Measurements from ENCODE around the gene PDE10A.

PDE10A gene

GRCh38 chr6:165655191-165655590 is 7.8 kb downstream of the PDE10A start:
- DNase-seq (ENCODE audit: low spot score): no peak

GRCh38 chr6:165654144-165654543 is 8.9 kb downstream of the PDE10A start:
- no peak for DNase-seq (ENCODE audit: low spot score)

- DNase-seq (ENCODE audit: low spot score): no peak
Observed at GRCh38 chr6:165653607-165654006, 9.4 kb downstream of the PDE10A start.

GRCh38 chr6:165653196-165653595 is 9.8 kb downstream of the PDE10A start:
- DNase-seq (ENCODE audit: low spot score): no peak

GRCh38 chr6:165652766-165653165 is 10.3 kb downstream of the PDE10A start:
- DNase-seq (ENCODE audit: low spot score): no peak

- DNase-seq (ENCODE audit: low spot score): no peak
Observed at GRCh38 chr6:165649166-165650137, 13.6 kb downstream of the PDE10A start.

GRCh38 chr6:165647041-165647440 is 16.0 kb downstream of the PDE10A start:
- no peak for DNase-seq (ENCODE audit: low spot score)

GRCh38 chr6:165645919-165646318 is 17.1 kb downstream of the PDE10A start:
- no peak for DNase-seq (ENCODE audit: low spot score)

- no peak for DNase-seq (ENCODE audit: low spot score)
Observed at GRCh38 chr6:165644586-165645266, 18.3 kb downstream of the PDE10A start.

- no peak for DNase-seq (ENCODE audit: low spot score)
Observed at GRCh38 chr6:165643015-165643414, 20.0 kb downstream of the PDE10A start.

GRCh38 chr6:165641672-165642156 is 21.3 kb downstream of the PDE10A start:
- DNase-seq (ENCODE audit: low spot score): no peak

- no peak for DNase-seq (ENCODE audit: low spot score)
Observed at GRCh38 chr6:165640806-165641205, 22.2 kb downstream of the PDE10A start.

- no peak for DNase-seq (ENCODE audit: low spot score)
Observed at GRCh38 chr6:165638530-165638929, 24.5 kb downstream of the PDE10A start.

GRCh38 chr6:165637586-165637985 is 25.5 kb downstream of the PDE10A start:
- no peak for DNase-seq (ENCODE audit: low spot score)

- DNase-seq (ENCODE audit: low spot score): no peak
Observed at GRCh38 chr6:165636402-165637048, 26.5 kb downstream of the PDE10A start.

GRCh38 chr6:165635965-165636364 is 27.1 kb downstream of the PDE10A start:
- no peak for DNase-seq (ENCODE audit: low spot score)

- DNase-seq (ENCODE audit: low spot score): no peak
Observed at GRCh38 chr6:165634101-165634880, 28.8 kb downstream of the PDE10A start.

GRCh38 chr6:165632194-165632593 is 30.8 kb downstream of the PDE10A start:
- DNase-seq (ENCODE audit: low spot score): no peak

- no peak for DNase-seq (ENCODE audit: low spot score)
Observed at GRCh38 chr6:165630544-165630953, 32.5 kb downstream of the PDE10A start.

GRCh38 chr6:165628955-165629354 is 34.1 kb downstream of the PDE10A start:
- no peak for DNase-seq (ENCODE audit: low spot score)

- no peak for DNase-seq (ENCODE audit: low spot score)
Observed at GRCh38 chr6:165627366-165627765, 35.7 kb downstream of the PDE10A start.

- DNase-seq (ENCODE audit: low spot score): no peak
Observed at GRCh38 chr6:165626711-165627110, 36.3 kb downstream of the PDE10A start.

Data from AG08395 (cell line).